Measurements from ENCODE around the gene SUSD2.

DNA sequence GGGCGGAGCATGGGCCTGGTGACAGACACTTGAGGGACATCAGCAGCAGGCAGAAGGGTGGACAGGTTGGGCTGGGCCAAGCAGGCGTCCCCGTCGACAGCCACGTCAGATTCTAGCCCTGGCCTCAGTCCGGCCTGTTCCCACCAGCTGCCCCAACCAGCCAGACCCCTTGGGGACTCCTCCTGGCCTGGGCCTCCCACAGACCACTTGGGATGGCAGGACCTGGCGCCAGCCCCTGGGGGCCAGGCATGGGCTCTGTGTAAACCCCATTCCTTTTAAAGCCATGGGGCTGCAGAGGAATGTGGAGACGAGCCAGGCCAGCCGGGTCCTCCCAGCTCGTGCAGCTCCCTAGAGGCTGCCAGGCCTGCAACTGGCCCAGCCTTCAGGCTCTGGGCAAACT lies 4.7 kb upstream of the SUSD2 start:
- TF ChIP-seq, protein P1, sequence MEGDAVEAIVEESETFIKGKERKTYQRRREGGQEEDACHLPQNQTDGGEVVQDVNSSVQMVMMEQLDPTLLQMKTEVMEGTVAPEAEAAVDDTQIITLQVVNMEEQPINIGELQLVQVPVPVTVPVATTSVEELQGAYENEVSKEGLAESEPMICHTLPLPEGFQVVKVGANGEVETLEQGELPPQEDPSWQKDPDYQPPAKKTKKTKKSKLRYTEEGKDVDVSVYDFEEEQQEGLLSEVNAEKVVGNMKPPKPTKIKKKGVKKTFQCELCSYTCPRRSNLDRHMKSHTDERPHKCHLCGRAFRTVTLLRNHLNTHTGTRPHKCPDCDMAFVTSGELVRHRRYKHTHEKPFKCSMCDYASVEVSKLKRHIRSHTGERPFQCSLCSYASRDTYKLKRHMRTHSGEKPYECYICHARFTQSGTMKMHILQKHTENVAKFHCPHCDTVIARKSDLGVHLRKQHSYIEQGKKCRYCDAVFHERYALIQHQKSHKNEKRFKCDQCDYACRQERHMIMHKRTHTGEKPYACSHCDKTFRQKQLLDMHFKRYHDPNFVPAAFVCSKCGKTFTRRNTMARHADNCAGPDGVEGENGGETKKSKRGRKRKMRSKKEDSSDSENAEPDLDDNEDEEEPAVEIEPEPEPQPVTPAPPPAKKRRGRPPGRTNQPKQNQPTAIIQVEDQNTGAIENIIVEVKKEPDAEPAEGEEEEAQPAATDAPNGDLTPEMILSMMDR (IDR thresholded peaks at IDR 0.05; ENCODE audit: low read length), result no peak
- TF ChIP-seq EZH2 (IDR thresholded peaks at IDR 0.05; ENCODE audit: borderline replicate concordance, low read length), result no peak
